ENCODE measurements around the gene NKAIN2.
A peak's percentile ranks its signal among the peaks of the same experiment; 100 is the strongest.

NKAIN2 gene

DNA sequence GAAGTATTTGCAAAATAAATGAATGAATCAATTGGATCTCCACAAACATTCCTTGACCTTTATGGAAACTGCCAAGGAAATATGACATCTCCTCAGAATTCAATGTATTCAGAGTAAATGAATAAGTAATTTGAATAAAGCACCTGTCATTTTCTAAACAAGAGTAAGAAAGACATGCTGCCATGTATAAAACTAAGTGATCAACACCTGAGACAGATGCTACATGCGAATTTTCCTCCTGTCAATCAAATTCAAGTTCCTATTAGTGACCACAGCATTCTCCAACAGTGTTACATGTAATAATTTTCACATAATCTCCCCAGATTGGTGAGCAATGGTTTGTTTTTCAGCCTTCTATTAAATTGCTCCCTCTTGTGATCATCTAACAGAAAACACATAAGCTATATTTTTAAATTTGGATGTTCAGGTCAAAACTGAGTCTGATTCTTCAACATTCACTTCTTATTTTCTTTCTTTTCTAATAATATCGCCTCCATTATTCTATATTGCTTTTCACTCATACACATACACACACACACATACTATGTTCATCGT is 995.4 kb downstream of the NKAIN2 start:
- TF ChIP-seq, protein P1, sequence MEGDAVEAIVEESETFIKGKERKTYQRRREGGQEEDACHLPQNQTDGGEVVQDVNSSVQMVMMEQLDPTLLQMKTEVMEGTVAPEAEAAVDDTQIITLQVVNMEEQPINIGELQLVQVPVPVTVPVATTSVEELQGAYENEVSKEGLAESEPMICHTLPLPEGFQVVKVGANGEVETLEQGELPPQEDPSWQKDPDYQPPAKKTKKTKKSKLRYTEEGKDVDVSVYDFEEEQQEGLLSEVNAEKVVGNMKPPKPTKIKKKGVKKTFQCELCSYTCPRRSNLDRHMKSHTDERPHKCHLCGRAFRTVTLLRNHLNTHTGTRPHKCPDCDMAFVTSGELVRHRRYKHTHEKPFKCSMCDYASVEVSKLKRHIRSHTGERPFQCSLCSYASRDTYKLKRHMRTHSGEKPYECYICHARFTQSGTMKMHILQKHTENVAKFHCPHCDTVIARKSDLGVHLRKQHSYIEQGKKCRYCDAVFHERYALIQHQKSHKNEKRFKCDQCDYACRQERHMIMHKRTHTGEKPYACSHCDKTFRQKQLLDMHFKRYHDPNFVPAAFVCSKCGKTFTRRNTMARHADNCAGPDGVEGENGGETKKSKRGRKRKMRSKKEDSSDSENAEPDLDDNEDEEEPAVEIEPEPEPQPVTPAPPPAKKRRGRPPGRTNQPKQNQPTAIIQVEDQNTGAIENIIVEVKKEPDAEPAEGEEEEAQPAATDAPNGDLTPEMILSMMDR (IDR thresholded peaks at IDR 0.05): peak; percentile 26
- no peak for TF ChIP-seq ZFX (IDR thresholded peaks at IDR 0.05; ENCODE audit: borderline replicate concordance)
- H3K27ac ChIP-seq: no peak overlapping the region

DNA sequence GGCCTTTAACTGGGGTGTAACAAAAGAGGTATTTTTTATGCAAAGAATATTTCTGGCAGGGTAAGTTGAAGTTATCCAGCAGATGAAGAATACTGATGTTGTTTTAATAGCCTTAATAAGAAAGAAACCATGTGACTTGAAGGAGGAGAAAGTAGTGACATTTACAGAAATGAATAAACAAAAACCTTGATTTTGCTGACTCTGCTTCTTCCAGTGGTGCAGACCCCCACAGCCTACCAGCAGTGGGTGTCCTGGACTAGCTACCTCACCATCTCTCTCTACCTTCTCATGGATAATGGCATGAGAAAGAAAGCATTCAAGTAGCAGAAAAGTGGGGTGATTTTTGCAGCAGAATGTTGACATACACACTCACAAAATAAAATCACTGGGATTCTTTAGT is 996.0 kb downstream of the NKAIN2 start:
- no peak for TF ChIP-seq ZFX (IDR thresholded peaks at IDR 0.05; ENCODE audit: borderline replicate concordance)
- TF ChIP-seq, protein P1 (IDR thresholded peaks at IDR 0.05): no peak
- H3K27ac ChIP-seq: no peak overlapping the region

DNA sequence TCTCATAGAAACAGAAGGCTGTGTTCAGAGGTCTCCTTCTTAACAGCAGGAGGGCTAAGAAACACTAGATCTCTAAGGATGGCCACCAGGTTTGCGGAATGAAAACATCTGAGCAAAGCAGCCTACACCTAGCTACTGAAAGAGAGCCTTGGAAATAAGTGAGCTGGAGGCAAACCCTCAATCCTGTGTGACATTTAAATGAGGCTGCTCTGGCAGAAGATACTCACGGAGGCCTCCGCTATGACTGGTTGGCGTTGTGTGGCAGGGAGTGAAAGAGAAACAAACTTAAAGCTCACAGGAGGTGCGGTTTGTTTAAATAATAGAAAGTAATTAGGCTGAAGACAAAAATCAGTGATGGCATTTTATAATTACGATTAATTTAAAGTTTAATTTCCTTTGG is 996.6 kb downstream of the NKAIN2 start:
- no peak overlapping the region for H3K27ac ChIP-seq
- no peak for TF ChIP-seq ZFX (IDR thresholded peaks at IDR 0.05; ENCODE audit: borderline replicate concordance)
- TF ChIP-seq, protein P1 (IDR thresholded peaks at IDR 0.05): no peak

DNA sequence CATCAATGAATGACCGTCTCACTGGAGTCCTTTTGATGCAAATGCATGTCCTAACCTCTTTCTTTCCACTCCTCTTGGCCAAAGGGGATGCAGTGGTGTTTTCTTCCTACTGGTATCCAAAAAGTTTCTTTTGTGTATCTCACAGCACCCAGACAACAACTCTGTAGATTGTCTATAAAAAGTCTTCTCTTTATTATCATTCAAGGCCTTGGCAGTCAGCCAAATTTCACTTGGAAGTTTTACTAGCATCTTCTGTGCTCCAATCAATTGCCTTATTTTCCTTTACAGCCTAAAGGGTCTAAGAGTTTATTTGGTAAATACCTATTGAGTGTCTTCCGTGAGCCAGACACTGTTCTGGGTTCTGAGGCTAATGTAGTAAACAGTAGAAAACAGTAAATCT is 1008.4 kb downstream of the NKAIN2 start:
- no peak overlapping the region for H3K27ac ChIP-seq
- no peak for TF ChIP-seq ZFX (IDR thresholded peaks at IDR 0.05; ENCODE audit: borderline replicate concordance)
- TF ChIP-seq, protein P1 (IDR thresholded peaks at IDR 0.05): no peak

DNA sequence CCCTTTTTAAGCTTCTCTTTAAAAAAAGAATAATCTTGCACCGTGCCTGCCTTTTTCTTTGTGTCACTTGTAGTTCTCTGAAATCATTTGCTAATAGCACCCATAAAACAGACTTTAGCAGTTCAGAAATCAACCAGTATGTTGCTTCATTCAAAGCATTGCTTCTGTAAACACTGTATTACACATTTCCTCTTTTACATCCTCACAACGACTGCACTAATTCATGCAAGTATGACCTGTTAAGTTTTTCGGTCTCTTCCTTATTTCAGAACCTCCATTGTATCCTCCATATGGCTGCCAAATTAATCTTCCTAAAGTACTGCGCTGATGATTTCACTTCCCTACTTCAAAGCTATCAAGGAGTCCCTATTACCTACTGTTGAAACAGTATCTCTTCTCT is 1015.7 kb downstream of the NKAIN2 start:
- H3K27ac ChIP-seq: no peak overlapping the region
- no peak for TF ChIP-seq ZFX (IDR thresholded peaks at IDR 0.05; ENCODE audit: borderline replicate concordance)
- TF ChIP-seq, protein P1 (IDR thresholded peaks at IDR 0.05): no peak

DNA sequence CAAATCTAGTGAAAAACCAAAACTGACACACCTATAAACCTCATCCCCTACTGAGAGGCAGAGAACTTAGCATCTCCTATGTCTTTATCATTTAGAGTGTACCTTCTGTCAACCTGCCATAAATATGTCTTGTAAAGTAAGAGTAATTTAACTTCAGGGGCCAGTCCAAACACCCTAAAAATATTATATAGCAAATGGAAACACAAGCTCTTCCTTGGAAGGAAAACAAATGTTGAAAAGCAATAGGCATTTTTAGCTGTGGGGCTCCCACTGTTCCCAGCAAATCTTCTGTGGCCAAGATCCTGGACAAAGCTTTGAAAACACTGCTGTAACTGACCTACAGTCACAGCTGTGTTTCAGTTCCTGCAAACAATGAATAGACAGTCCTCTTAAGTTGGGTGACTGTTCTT is 1018.5 kb downstream of the NKAIN2 start:
- H3K27ac ChIP-seq: no peak overlapping the region
- no peak for TF ChIP-seq ZFX (IDR thresholded peaks at IDR 0.05; ENCODE audit: borderline replicate concordance)
- TF ChIP-seq, protein P1 (IDR thresholded peaks at IDR 0.05): no peak

DNA sequence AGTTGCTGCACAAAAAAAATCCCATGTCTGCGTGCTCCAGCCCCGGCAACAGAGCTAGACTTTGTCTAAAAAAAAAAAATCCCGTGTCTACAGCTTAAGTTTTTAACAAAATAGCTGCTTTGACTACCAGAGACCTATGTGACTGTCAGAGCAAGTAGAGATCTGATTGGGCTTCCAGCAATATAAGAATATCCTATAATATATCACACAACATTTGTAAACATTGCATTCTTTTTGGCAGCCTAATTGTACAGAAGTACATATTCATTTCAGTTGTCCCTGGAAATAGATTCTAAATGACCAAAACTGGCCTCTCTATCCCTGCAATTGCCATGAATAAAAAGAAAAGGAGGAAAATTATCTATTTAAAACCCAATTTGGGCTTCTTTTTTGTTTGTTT is 1019.1 kb downstream of the NKAIN2 start:
- no peak overlapping the region for H3K27ac ChIP-seq
- TF ChIP-seq ZFX (IDR thresholded peaks at IDR 0.05; ENCODE audit: borderline replicate concordance): no peak
- TF ChIP-seq, protein P1 (IDR thresholded peaks at IDR 0.05): no peak

Measured in 22Rv1 (cell line).